ENCODE data around the gene RILPL1.

DNA sequence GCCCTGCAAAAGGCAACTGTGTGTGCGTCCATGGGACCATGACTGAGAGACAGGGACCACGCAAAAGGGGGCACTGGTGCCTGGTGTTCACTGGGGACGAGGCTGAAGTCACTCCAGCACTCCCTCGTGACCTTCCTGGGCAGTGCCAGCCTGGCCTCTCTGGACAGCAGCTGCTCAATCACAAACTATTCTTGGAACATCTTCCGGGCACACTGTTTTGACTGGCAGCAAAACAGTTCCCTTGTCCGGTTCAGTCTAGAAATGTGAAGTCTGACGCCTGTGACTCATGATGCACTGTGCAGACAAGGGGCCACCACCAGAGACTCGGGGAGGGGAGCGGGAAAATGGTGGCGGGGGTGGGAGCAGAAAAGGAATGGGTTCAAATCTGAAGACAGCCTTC, 54.8 kb downstream of the RILPL1 start:
- TF ChIP-seq, protein P1, sequence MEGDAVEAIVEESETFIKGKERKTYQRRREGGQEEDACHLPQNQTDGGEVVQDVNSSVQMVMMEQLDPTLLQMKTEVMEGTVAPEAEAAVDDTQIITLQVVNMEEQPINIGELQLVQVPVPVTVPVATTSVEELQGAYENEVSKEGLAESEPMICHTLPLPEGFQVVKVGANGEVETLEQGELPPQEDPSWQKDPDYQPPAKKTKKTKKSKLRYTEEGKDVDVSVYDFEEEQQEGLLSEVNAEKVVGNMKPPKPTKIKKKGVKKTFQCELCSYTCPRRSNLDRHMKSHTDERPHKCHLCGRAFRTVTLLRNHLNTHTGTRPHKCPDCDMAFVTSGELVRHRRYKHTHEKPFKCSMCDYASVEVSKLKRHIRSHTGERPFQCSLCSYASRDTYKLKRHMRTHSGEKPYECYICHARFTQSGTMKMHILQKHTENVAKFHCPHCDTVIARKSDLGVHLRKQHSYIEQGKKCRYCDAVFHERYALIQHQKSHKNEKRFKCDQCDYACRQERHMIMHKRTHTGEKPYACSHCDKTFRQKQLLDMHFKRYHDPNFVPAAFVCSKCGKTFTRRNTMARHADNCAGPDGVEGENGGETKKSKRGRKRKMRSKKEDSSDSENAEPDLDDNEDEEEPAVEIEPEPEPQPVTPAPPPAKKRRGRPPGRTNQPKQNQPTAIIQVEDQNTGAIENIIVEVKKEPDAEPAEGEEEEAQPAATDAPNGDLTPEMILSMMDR (IDR thresholded peaks at IDR 0.05): no peak
- TF ChIP-seq POLR2A (IDR thresholded peaks at IDR 0.05): no peak
